Neural cell (in vitro differentiated cells): ENCODE results near the gene PKP3.

Experiments
- EZH2 ChIP-seq: fragments of 200-600, 300-800 bp; shearing (Covaris generic), sonication (generic); IDR thresholded peaks from 2 replicates; pipeline ENCODE4 v1.6.1; 2014; ENCODE audit warnings: antibody characterized with exemption, low read length, borderline replicate concordance, mild to moderate bottlenecking; ENCODE audit not compliant: insufficient read depth, poor library complexity, severe bottlenecking
- MXI1 ChIP-seq: fragments of 450-650 bp; conservative IDR thresholded peaks from 2 replicates; pipeline ENCODE4 v1.6.1; 2014; ENCODE audit warnings: antibody characterized with exemption, mild to moderate bottlenecking; ENCODE audit not compliant: poor library complexity, severe bottlenecking
- TAF1 ChIP-seq: IDR thresholded peaks from 2 replicates; pipeline ENCODE4 v1.6.1; 2012; ENCODE audit warnings: low read depth
- TF ChIP-seq, protein P1 (sequence below): IDR thresholded peaks from 2 replicates; pipeline ENCODE4 v1.6.1; 2012; ENCODE audit warnings: borderline replicate concordance
- TF ChIP-seq, protein P2 (sequence below): fragments of 450-650 bp; IDR thresholded peaks from 2 replicates; pipeline ENCODE4 v1.5.1; 2014; ENCODE audit warnings: antibody characterized with exemption, mild to moderate bottlenecking, moderate library complexity; ENCODE audit not compliant: poor library complexity, severe bottlenecking

DNA sequence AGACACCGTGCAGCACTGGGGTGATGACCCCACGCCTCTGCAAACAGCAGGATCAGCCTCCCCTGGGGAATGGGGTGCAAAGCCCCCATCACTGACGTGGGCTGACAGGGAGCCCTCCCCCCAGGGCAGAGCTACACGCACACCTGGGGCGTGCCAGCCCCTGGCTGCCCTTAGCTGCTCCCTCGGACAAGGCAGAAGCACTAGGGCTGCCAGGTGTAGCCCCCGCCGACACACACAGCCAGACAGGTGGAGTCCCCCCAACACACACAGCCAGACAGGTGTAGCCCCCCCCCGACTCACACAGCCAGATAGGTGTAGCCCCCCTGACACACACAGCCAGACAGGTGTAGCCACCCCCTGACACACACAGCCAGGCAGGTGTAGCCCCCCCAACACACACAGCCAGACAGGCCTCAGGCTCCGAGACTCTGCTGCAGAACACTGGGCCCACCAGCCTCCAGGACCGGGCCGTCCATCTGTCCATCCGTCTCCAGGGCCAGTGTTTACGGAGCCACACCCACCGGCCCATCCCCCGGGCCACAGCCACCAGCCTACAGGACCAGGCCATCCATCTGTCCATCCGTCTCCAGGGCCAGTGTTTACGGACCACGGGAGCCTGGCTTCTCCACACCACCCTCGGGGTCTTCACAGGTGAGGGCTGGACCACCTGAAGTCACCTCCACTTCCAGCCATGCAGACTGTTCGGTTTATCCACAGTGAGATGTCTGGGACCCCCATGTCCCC lies 44.3 kb downstream of the PKP3 start:
- TF ChIP-seq MXI1 (no peak), TAF1 (no peak), EZH2 (no peak)
- TF ChIP-seq, protein P1, sequence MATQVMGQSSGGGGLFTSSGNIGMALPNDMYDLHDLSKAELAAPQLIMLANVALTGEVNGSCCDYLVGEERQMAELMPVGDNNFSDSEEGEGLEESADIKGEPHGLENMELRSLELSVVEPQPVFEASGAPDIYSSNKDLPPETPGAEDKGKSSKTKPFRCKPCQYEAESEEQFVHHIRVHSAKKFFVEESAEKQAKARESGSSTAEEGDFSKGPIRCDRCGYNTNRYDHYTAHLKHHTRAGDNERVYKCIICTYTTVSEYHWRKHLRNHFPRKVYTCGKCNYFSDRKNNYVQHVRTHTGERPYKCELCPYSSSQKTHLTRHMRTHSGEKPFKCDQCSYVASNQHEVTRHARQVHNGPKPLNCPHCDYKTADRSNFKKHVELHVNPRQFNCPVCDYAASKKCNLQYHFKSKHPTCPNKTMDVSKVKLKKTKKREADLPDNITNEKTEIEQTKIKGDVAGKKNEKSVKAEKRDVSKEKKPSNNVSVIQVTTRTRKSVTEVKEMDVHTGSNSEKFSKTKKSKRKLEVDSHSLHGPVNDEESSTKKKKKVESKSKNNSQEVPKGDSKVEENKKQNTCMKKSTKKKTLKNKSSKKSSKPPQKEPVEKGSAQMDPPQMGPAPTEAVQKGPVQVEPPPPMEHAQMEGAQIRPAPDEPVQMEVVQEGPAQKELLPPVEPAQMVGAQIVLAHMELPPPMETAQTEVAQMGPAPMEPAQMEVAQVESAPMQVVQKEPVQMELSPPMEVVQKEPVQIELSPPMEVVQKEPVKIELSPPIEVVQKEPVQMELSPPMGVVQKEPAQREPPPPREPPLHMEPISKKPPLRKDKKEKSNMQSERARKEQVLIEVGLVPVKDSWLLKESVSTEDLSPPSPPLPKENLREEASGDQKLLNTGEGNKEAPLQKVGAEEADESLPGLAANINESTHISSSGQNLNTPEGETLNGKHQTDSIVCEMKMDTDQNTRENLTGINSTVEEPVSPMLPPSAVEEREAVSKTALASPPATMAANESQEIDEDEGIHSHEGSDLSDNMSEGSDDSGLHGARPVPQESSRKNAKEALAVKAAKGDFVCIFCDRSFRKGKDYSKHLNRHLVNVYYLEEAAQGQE, result no peak
- TF ChIP-seq, protein P2, sequence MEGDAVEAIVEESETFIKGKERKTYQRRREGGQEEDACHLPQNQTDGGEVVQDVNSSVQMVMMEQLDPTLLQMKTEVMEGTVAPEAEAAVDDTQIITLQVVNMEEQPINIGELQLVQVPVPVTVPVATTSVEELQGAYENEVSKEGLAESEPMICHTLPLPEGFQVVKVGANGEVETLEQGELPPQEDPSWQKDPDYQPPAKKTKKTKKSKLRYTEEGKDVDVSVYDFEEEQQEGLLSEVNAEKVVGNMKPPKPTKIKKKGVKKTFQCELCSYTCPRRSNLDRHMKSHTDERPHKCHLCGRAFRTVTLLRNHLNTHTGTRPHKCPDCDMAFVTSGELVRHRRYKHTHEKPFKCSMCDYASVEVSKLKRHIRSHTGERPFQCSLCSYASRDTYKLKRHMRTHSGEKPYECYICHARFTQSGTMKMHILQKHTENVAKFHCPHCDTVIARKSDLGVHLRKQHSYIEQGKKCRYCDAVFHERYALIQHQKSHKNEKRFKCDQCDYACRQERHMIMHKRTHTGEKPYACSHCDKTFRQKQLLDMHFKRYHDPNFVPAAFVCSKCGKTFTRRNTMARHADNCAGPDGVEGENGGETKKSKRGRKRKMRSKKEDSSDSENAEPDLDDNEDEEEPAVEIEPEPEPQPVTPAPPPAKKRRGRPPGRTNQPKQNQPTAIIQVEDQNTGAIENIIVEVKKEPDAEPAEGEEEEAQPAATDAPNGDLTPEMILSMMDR, result no peak
